Smooth muscle cell of the brain vasculature (primary cell): ENCODE data around the gene CYP2C19.
"Not testable (repeated sequence)": the region's sequence is repeated elsewhere in the genome, so short reads cannot be mapped to it uniquely, and the experiment has no call there.

Experiments used
- DNase-seq: peaks from one replicate; pipeline ENCODE4 v3.0.0-alpha.2; 2012; ENCODE audit warnings: low read depth, low spot score

Gene CYP2C19

GRCh38 chr10:94879214-94879613 is 116.7 kb downstream of the CYP2C19 start:
- DNase-seq, result no peak

GRCh38 chr10:94889123-94889522 is 126.6 kb downstream of the CYP2C19 start:
- DNase-seq, result no peak

- DNase-seq, result no peak
Measured at GRCh38 chr10:94890264-94891022, 128.0 kb downstream of the CYP2C19 start.

GRCh38 chr10:94898414-94898813 is 135.9 kb downstream of the CYP2C19 start:
- DNase-seq, result not testable (repeated sequence)

- DNase-seq, result no peak
Measured at GRCh38 chr10:94902080-94902479, 139.6 kb downstream of the CYP2C19 start.

GRCh38 chr10:94902570-94902969 is 140.1 kb downstream of the CYP2C19 start:
- no peak for DNase-seq
